Kidney (tissue), 14 donors: Measurements from ENCODE around the gene SLC66A1. TPM values are rescaled to one million over a fixed set of nuclear protein-coding genes. Genes with fewer than 3 reads are reported as not detected.

Experiments
- DNase-seq, 5 donors: peaks; one replicate each; pipeline ENCODE4 v3.0.0-alpha.2; 2013 to 2020
- FAIRE-seq: peaks from 2 replicates; lab custom pipeline; 2012; peaks lifted over from hg19 to GRCh38; lab: Jason Lieb, UNC
- H3K27ac ChIP-seq, 2 donors: one replicate each; pipeline ENCODE4 v1.7.0; 2013; ENCODE audit warnings: low read depth in 2 of 2, low read length in 2 of 2, inconsistent platforms in 1 of 2
- H3K27me3 ChIP-seq: one replicate; pipeline ENCODE4 v1.7.1; 2013; ENCODE audit warnings: low read length, inconsistent platforms; ENCODE audit not compliant: control insufficient read depth, insufficient read depth
- H3K36me3 ChIP-seq, 3 donors: one replicate each; pipeline versions ENCODE4 v1.7.0 to v1.7.1; 2013; ENCODE audit warnings: low read length in 3 of 3, control low read depth in 1 of 3, inconsistent platforms in 1 of 3; ENCODE audit not compliant: insufficient read depth in 3 of 3, control insufficient read depth in 2 of 3
- H3K4me1 ChIP-seq, 3 donors: one replicate each; pipeline versions ENCODE4 v1.7.0 to v1.7.1; 2013; ENCODE audit warnings: low read length in 3 of 3, inconsistent platforms in 1 of 3, low read depth in 1 of 3; ENCODE audit not compliant: control insufficient read depth in 2 of 3, insufficient read depth in 2 of 3
- H3K4me3 ChIP-seq, 3 donors: one replicate each; pipeline versions ENCODE4 v1.7.0 to v1.8.1; 2013; ENCODE audit warnings: low read length in 3 of 3, control low read depth in 1 of 3, inconsistent platforms in 1 of 3
- H3K9ac ChIP-seq, 3 donors: one replicate each; pipeline versions ENCODE4 v1.7.0 to v1.7.1; 2013; ENCODE audit warnings: low read length in 3 of 3, control low read depth in 1 of 3, inconsistent platforms in 1 of 3
- H3K9me3 ChIP-seq, 3 donors: one replicate each; pipeline versions ENCODE4 v1.7.0 to v1.7.1; 2013; ENCODE audit warnings: low read length in 3 of 3, control low read depth in 1 of 3, inconsistent platforms in 1 of 3; ENCODE audit not compliant: control insufficient read depth in 2 of 3, insufficient read depth in 1 of 3
- CTCF ChIP-seq: IDR thresholded peaks from 3 replicates; pipeline ENCODE4 v1.5.1; 2012; ENCODE audit warnings: mild to moderate bottlenecking, moderate library complexity, borderline replicate concordance; ENCODE audit not compliant: insufficient read depth; ENCODE audit errors: extremely low read depth
- intact Hi-C: fragments of 100-400 bp; cut with DNase I; formaldehyde crosslinking; loops from one replicate; pipeline ENCODE4 v1.11.1; 2022
- polyA plus RNA-seq: library from polyadenylated mRNA; stranded (reverse); fragments of 350-450 nt; fragmentation: Illumina TruSeq; extraction: RNeasy Lipid Tissue Mini Kit (QIAGEN cat#74804); gene quantifications from one replicate; pipeline ENCODE4 v1.2.3, GENCODE V29; 2014; ENCODE audit warnings: low read depth, low replicate concordance; ENCODE audit not compliant: insufficient read depth
- total RNA-seq: library from RNA; stranded (reverse); fragmentation: NEBNext Ultra II Directional; extraction: Animal tissue kit (Norgen Biotek cat#: 25700); gene quantifications from one replicate; pipeline ENCODE4 v1.2.1, GENCODE V29; 2021
- donor health status: control.
- donor health status: control.
- donor health status: control.
- donor health status: control.
- donor health status: control.
- donor health status: DM: yes; HTN: yes; CAD: no.
- donor health status: Normal renal cell carcinoma (clear cell type).

Gene SLC66A1
- total and polyA plus RNA-seq, 2 donors from 2014 or later: 12.2 to 14.7 TPM

- Histone ChIP-seq H3K36me3 (peaks cover 0 to 17% (median 7%) of the 10 kb centered on the region in 3 donors), H3K9me3 (no peaks in the 10 kb centered on the region), H3K4me1 (peaks cover 0 to 3% (median 0%) of the 10 kb centered on the region in 3 donors), H3K4me3 (no peak overlapping the region), H3K9ac (no peak overlapping the region), H3K27ac (no peak overlapping the region), H3K27me3 (no peaks in the 10 kb centered on the region)
- TF ChIP-seq CTCF: no peak
- FAIRE-seq (no peak), DNase-seq (no peak)
- intact Hi-C loops: no loop called here
Observed at GRCh38 chr1:19343617-19344350, 31.7 kb downstream of the SLC66A1 start.

- peak; percentile 51 to 78 (median 64) for DNase-seq
- FAIRE-seq: no peak
- Histone ChIP-seq H3K4me1 (peaks cover 0 to 3% (median 0%) of the 10 kb centered on the region in 3 donors), H3K9ac (no peak overlapping the region), H3K4me3 (no peak overlapping the region), H3K27me3 (no peaks in the 10 kb centered on the region), H3K36me3 (peaks cover 0 to 17% (median 7%) of the 10 kb centered on the region in 3 donors), H3K9me3 (no peaks in the 10 kb centered on the region), H3K27ac (no peak overlapping the region)
- TF ChIP-seq CTCF: peak; percentile 82
- intact Hi-C loops: no loop called here
Observed at GRCh38 chr1:19344372-19344810, 32.3 kb downstream of the SLC66A1 start.

DNA sequence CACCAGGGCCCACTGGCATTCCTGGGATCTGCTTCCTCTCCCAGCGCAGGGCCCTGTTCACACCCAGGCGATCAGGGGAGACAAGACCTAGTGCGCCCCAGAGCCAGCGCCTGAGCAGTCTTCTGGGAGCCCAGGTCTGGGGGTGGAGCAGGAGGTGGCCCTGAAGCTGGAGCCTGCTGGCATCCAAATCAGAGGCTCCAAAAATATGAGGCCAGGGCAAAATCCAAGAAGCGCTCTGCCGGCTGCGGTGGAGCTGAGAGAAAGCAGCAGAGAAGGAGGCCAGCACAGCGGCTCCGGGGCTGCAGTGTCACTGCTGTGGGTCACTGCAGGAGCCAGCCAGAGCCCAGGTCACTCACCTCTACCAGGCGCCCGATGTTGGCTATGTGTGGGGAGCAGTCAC is 32.7 kb downstream of the SLC66A1 start:
- no peak for TF ChIP-seq CTCF
- Histone ChIP-seq H3K9ac (no peak overlapping the region), H3K27me3 (no peaks in the 10 kb centered on the region), H3K4me3 (no peak overlapping the region), H3K4me1 (peaks cover 0 to 3% (median 0%) of the 10 kb centered on the region in 3 donors), H3K9me3 (no peaks in the 10 kb centered on the region), H3K27ac (no peak overlapping the region), H3K36me3 (peaks cover 0 to 20% (median 7%) of the 10 kb centered on the region in 3 donors)
- intact Hi-C loops: no loop called here
- DNase-seq: no peak
- FAIRE-seq: no peak
